ENCODE measurements around the gene RPL41. TPM values are rescaled to one million over a fixed set of nuclear protein-coding genes. Genes with fewer than 3 reads are reported as not detected.

RPL41 gene
- total and polyA plus RNA-seq, 9 of the 15 experiments (the other 6 are each of a cell fraction or from before 2014, with no cell fraction given), result 3,403 to 11,276 (median 5,604) TPM

DNA sequence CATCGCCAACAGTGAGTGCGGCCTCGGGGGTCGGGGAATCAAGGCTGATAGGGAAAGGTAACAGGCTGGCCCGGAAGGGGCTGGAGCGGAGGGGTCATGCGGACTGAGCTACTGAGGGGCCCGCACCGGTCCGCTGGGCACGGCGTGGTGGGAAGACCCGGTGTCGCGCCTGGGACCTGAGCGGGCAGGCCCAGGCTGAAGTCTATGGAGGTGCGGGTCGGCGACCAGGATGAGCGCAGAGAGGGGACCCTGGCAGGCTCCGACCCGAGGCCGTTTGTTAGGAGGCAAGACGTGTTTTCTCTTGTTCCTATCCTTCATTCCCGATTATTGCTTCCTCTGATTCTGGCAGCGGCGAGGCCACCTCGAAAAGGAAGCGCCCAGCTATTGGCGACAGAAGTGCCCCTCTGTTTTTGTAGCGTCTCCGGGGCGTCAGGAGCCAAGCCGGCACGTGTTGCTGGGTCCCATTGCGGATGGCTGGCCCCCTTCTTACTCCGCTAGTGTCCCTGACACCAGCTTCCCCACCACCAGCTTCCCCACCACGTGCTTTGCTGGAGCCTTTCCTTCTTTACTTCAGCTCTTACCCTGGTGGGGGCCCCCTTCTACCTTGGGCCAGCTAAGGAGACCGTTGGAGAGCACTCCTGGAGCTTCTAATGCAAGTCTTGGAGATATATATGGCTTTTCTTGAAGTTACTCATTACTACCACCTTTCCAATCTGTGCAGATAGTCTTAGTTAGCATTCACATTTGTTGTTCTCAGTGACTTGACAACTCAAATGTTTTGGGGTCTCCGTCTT is 11.4 kb upstream of the RPL41 start (continued):
- TF ChIP-seq BRCA1 (IDR thresholded peaks at IDR 0.05) (no peak), BRCA1 (CRISPR knock-in tag; IDR thresholded peaks at IDR 0.05) (no peak), KAT2B (IDR thresholded peaks at IDR 0.05; ENCODE audit: low read depth, low read length) (no peak), IFI16 (CRISPR knock-in tag; IDR thresholded peaks at IDR 0.05) (no peak), TBP (optimal IDR thresholded peaks at IDR 0.05; ENCODE audit: low read depth, low read length) (no peak), KLF6 (CRISPR knock-in tag; IDR thresholded peaks at IDR 0.05; ENCODE audit: borderline replicate concordance) (no peak), SAFB (IDR thresholded peaks at IDR 0.05; ENCODE audit: borderline replicate concordance, low read depth, low read length) (no peak), CEBPG (CRISPR knock-in tag; IDR thresholded peaks at IDR 0.05) (peak; percentile 1; the same call in 1 of the 2 replicates), CEBPG (tag; conservative IDR thresholded peaks at IDR 0.05 in 1 of 2, IDR thresholded peaks at IDR 0.05 in 1 of 2) (no peak), NCOA2 (IDR thresholded peaks at IDR 0.05; ENCODE audit: partially characterized antibody in 2 of 2) (no peak), DDX20 (tag; IDR thresholded peaks at IDR 0.05; ENCODE audit: low read depth) (no peak), SRSF1 (IDR thresholded peaks at IDR 0.05; ENCODE audit: low read depth, low read length) (no peak), PCBP2 (IDR thresholded peaks at IDR 0.05; ENCODE audit: low read depth, low read length, poor library complexity, severe bottlenecking) (no peak), POLR2G (IDR thresholded peaks at IDR 0.05; ENCODE audit: low read depth, low read length) (no peak), ETV5 (CRISPR knock-in tag; IDR thresholded peaks at IDR 0.05; ENCODE audit: low read depth) (0 out of 2 replicates have a peak, but pooled peaks have one; percentile 3), FOXJ2 (tag; IDR thresholded peaks at IDR 0.05) (no peak), FOXK2 (conservative IDR thresholded peaks at IDR 0.05 in 1 of 2, IDR thresholded peaks at IDR 0.05 in 1 of 2; ENCODE audit: low read depth in 2 of 2) (0 out of 4 replicates have a peak, but pooled peaks have one; percentile 8 to 11), PHF8 (IDR thresholded peaks at IDR 0.05; ENCODE audit: borderline replicate concordance, low read length) (peak; percentile 1; the same call in 1 of the 2 replicates)
- TF ChIP-seq, protein P1, sequence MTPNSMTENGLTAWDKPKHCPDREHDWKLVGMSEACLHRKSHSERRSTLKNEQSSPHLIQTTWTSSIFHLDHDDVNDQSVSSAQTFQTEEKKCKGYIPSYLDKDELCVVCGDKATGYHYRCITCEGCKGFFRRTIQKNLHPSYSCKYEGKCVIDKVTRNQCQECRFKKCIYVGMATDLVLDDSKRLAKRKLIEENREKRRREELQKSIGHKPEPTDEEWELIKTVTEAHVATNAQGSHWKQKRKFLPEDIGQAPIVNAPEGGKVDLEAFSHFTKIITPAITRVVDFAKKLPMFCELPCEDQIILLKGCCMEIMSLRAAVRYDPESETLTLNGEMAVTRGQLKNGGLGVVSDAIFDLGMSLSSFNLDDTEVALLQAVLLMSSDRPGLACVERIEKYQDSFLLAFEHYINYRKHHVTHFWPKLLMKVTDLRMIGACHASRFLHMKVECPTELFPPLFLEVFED (CRISPR knock-in tag; conservative IDR thresholded peaks at IDR 0.05), result no peak
- TF ChIP-seq, protein P2, sequence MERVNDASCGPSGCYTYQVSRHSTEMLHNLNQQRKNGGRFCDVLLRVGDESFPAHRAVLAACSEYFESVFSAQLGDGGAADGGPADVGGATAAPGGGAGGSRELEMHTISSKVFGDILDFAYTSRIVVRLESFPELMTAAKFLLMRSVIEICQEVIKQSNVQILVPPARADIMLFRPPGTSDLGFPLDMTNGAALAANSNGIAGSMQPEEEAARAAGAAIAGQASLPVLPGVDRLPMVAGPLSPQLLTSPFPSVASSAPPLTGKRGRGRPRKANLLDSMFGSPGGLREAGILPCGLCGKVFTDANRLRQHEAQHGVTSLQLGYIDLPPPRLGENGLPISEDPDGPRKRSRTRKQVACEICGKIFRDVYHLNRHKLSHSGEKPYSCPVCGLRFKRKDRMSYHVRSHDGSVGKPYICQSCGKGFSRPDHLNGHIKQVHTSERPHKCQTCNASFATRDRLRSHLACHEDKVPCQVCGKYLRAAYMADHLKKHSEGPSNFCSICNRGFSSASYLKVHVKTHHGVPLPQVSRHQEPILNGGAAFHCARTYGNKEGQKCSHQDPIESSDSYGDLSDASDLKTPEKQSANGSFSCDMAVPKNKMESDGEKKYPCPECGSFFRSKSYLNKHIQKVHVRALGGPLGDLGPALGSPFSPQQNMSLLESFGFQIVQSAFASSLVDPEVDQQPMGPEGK (CRISPR knock-in tag; IDR thresholded peaks at IDR 0.05; ENCODE audit: borderline replicate concordance), result no peak
- TF ChIP-seq, protein P3, sequence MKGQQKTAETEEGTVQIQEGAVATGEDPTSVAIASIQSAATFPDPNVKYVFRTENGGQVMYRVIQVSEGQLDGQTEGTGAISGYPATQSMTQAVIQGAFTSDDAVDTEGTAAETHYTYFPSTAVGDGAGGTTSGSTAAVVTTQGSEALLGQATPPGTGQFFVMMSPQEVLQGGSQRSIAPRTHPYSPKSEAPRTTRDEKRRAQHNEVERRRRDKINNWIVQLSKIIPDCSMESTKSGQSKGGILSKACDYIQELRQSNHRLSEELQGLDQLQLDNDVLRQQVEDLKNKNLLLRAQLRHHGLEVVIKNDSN (CRISPR knock-in tag; IDR thresholded peaks at IDR 0.05), result peak; percentile 71

Data from K562 (cell line).